GM18951 (cell line): Measurements from ENCODE around the gene PSMB3.

Experiments used
- POLR2A ChIP-seq: IDR thresholded peaks from 4 replicates; pipeline ENCODE4 v1.6.1; 2011; ENCODE audit warnings: mild to moderate bottlenecking; ENCODE audit not compliant: insufficient read length, insufficient read depth; ENCODE audit errors: extremely low read depth
- in situ Hi-C: fragments of 300-500 bp; cut with MboI; formaldehyde crosslinking; loops from one replicate; pipeline ENCODE4 v1.12.0; 2022; ENCODE audit warnings: low sequenced_read_pairs, mixed read lengths, inconsistent platforms; ENCODE audit not compliant: unreplicated experiment

Gene PSMB3

DNA sequence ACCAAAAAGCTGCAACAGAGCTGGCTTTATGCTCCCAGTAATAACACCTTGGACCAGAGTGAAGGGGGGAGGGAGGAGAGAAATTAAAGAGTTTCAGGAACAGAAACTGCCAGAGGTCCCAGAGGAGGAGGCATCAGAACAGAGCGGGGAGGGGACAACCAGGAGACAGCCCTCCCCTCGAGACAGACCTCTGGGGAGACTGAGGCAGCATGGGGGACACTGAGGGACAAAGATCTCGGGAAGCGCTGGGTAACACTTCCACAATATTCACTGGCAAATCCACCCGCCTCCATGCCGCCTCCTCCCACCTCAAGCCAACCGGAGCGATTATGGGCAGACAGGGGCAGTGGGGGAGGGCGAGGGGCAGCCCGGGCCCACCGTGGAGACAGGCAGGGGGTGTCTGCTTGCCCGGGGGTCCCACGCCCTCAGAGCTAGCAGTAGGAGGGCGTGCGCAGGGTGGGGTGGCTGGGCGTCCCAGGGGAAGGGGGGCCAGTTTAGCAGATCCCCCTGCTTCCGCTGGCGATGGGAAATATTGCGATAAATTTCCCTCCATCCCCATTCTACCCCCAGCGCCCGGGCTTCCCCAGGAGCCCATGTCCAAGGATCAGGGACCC, 5.6 kb upstream of the PSMB3 start:
- in situ Hi-C loops, result loop anchor here (10.0 kb wide), 1 partner anchor 72 kb away; the partner anchor contains the start of gene EPOP
- TF ChIP-seq POLR2A, result no peak

DNA sequence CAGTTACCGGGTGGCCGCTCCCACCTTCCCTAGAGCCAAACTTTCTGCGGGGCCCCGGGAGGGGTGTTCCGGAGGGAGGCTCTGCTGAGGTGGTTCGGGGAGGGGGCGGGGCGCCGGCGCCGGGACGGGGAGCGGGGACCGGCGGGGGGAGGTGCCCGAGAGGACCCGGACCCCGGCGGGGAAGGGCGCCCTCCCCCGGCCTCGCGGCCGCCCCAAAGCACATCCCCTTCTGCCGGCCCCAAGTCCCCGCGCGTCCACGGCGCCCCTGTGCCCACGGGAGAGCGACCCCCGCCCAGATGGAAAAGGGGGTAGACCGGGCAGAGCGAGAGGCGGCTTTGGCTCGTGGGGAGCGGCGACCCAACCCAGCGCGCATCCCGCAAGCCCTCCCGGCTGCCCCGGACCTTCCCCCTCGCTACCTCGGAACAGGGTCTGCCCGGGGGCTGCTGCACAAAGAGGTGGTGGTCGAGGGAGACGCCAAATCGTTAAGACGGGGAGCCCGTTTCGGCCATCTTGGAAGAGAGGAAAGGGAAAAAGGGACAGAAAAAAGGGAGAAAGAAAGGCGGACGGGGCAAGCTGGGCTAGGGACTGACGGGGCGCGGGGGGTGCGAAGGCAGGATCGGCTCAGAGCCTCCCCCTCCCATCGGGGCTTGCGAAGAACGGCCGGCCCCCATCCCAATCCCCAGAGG, 4.9 kb upstream of the PSMB3 start:
- TF ChIP-seq POLR2A, result no peak
- in situ Hi-C loops, result loop anchor here (10.0 kb wide), 1 partner anchor 73 kb away; the partner anchor contains the start of gene EPOP

DNA sequence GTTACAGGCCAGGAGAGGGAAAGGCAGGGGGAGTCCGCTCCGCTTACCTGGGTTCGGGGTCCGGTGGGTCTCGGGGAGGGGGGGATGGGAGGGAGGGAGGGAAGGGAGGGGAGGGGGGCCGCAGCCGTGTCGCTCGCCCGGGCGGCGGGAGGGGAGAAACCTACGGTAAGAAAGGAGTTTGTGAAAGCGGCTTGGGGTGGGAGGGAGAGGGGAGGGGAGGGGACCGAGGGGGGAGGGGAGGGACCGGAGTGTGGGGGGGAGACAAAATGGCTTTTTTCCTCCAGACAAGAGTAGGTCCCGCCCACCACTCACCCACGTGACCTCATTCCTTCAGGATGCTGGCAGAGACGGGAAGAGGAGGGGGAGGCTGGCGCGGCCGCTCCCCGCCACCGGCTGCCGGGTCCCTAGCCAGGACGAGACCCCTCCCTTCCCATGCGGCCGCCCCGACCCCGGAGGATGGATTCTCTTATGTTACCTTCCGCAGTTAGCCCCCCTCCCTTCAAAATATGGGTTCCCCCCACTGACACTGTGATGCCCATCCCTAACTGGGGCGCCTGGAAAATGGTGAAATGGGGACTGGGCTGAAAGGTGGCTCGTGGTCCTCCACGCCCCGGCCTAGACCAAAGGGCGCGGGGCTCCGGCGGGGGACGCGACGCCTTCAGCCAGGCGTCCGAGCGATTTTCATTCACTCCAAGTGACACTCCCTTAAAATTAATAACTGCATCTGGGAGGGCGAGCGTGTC, 4.2 kb upstream of the PSMB3 start, which contains the start of gene PCGF2:
Gene PCGF2 (minus strand): TSS at position 188 of the 743 bp plus-strand sequence. CDS start 7,934 bp downstream, outside the sequence.
- in situ Hi-C loops, result loop anchor here (10.0 kb wide), 1 partner anchor 74 kb away; the partner anchor contains the start of gene EPOP
- peak; percentile 39 for TF ChIP-seq POLR2A

DNA sequence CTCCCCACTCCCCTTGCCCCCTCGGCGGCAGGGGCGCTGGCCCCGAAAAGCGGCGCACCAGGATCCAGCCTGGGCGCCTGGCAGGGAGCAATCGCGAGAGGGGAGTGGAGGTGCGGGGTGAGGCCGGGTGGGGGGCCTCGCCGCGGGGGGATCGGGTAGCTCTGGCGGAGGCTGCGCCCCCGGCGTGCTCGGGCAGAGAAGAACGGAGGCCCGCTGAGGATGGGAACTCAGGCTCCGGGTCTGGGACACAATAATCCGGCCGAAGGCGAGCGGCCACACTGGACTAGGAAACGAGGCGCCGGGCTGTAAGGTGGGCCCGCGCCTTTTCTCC, 3.7 kb upstream of the PSMB3 start:
- in situ Hi-C loops, result loop anchor here (10.0 kb wide), 1 partner anchor 74 kb away; the partner anchor contains the start of gene EPOP
- TF ChIP-seq POLR2A, result no peak

DNA sequence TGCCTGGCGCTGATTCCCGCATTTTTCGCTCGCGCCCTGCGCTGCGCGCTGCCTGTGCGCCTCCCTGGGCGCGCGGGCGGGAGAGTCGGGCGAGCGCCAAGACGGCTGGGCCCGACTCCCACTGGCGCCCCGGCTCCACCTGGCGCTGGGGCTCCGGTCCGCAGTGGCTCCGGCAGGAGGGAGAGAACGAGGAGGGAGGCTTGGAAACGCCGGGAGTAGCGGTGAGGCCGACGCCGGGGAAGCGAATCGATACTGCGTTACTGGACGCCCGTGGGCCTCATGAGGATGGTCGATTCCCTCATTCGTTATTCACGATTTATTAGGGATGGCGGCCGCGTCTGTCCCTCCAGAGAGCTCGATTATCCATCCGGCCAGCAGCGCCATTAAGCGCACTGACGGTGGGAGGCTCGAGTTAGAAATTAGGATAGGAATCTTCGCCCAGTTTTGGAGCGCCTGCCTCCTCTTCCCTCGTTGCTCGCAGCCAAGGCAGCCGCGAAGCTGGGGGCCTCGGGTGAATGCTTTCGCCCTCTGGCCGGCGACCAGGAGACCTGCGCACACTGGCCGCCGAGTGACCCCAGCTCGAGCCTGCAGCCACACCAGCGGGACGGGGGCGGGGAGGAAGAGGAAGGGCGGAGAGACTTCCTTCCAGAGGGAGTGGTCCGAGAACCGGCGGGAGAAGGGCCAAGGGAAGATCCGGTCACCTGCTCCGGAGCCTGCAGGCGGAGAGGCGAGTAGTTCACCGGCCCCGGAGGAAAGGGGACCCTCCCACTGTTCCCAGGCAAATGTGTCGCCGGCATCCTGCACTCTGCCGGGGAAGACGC, 3.1 kb upstream of the PSMB3 start:
- in situ Hi-C loops, result loop anchor here (10.0 kb wide), 1 partner anchor 75 kb away; the partner anchor contains the start of gene EPOP

DNA sequence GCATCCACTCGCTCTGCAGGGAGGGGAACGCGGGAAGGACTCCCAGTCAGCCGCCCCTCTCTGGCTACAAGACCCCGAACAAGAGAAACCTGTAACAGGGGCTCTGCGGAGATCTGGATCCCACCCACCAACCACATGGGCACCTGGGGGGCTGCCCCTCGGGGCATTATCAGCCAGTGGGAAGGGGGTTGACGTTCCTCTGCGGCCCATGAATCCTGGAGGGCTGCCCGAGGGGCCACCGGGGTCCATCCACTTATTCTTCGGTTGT, 2.6 kb upstream of the PSMB3 start:
- in situ Hi-C loops, result no loop called here
- TF ChIP-seq POLR2A, result no peak

More for the DNA sequence above, 3.1 kb upstream of the PSMB3 start:
- TF ChIP-seq POLR2A, result peak; percentile 75

DNA sequence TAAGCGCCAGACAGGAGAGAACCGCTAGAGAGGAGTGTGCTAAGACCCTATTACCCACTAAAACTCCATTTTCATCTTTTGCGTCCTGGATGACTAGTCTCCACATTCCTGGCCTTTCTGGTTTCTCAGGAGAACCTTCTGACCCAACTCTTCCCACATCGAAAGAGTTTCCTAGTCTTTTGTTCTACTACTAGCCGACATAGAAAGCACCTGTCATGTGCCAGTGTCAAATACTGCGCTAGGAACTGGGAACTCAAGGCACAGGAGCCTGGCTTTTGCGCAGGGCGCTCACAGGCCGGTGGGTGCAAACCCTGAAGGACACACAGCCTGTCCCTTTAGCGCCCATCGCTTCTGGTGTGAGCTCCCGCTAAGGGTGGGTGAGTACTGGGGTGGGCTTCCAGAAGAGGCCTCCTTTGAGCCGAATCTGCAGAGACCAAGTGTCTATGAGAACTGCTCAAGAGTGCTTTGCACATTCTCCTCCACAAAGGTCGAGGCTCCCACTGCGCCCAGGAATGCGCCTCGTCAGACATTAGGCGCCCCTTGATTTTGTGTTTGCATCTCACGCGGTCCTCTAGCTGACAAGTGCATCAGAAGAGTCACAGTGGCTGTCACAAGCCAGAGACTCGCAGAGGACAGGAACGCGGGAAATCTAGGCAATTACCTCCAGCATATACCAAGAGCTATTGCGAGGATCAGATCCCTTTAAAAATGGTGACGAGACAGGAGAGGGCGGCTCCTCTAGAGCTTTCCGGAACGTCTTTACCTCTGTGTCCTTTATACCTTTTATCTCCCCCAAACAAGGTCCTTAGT, 2.0 kb upstream of the PSMB3 start:
- TF ChIP-seq POLR2A, result peak; percentile 30
- in situ Hi-C loops, result no loop called here

DNA sequence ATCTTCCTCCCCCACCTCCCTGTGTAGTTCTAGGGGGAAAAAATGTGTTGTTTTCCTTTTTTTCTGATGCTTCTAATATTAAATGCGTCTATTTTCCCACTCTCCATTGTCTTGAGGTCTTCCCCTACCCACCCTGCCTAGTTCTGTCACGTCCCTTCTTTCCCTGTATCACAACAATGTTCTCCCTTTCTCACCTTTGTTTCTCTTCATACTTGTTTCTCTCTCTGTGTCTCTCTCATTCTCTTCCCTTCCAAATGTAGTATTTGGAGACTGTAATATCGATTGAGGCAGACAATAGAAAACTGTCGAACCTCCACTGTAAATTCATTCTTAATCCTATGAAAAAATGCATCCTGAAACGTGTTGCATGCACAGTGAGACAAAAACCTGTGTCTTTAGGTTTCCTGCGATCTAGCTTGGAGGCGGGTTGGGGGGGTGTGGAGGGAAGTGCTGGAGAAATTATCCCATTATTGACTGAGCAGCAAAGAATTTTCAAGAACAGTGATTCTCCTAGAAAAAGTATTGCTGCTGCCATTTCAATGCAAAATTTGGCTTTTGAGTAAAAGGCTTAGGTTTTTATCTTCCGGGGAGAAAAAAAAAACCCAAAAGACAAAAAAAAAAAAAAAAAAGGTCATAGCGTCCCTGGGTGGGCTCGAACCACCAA, 1.3 kb upstream of the PSMB3 start:
- in situ Hi-C loops, result no loop called here

DNA sequence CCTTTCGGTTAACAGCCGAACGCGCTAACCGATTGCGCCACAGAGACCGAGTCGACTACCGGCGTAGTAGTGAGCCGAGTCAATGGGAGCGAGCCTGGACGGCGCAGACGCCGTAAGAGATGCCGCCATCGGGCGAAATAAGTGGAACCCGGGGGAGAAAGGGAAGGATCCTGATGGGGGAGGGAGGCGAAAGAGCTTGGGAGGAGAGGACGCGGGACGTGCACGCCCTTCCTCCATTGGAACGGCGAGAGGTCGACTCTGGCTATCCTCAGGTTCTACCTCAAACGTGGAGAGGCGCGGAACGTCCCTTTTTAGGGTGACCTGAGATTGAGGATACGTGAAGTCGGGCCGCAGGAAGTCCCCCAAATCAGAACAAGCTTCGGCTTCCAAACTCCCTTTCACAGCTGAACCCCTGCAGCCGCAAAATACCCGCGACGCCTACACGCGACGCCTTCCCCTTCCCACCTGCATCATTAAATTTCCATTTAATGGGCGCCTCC, 683 bp upstream of the PSMB3 start:
- no peak for TF ChIP-seq POLR2A
- in situ Hi-C loops, result no loop called here

More for the DNA sequence above, 1.3 kb upstream of the PSMB3 start:
- no peak for TF ChIP-seq POLR2A

DNA sequence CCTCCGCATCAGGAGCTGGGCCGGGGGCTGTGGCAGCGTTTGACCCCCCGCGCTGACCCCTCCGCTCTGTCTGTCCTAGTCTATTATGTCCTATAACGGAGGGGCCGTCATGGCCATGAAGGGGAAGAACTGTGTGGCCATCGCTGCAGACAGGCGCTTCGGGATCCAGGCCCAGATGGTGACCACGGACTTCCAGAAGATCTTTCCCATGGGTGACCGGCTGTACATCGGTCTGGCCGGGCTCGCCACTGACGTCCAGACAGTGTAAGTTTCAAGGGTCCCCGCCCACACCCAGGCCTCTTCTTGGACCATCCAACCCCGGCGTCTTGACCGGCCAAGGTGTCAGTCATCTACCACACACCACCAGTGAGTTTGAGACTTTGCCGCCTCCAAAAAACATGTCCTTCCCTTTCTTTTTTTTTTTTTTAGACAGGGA, 548 bp downstream of the PSMB3 start:
- in situ Hi-C loops, result no loop called here
- TF ChIP-seq POLR2A, result no peak

DNA sequence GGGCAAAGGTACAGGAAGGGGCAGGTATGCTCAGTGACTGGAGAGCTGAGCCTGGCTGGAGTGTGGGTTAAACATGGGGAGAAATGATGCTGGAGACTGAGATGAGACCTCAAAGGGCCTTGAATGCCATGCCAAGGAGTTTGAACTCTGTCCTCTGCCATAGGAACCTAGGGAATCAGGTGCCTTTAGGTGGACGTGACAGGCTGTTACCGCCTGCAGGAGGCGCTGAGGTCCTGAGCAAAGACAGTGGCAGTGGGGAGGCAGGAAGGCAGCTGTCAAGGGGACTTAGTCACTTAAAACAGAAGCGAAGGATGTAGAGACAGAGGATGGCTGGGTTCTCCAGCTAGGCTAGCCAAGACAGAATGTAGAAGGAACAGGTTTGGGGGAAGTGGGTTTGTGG, 9.1 kb downstream of the PSMB3 start:
- TF ChIP-seq POLR2A, result no peak
- in situ Hi-C loops, result no loop called here
